GM23338 (cell line): Measurements from ENCODE around the gene TBC1D16. TPM values are rescaled to one million over a fixed set of nuclear protein-coding genes. Genes with fewer than 3 reads are reported as not detected.

Experiments used
- ATAC-seq: fragments of 200-7000 bp; cut with Tn5 transposase; 3 replicates; pipeline ENCODE4 v1.9.1; 2020
- DNase-seq: peaks from one replicate; pipeline ENCODE4 v3.0.0-alpha.2; 2015; ENCODE audit warnings: low spot score
- H2AFZ ChIP-seq: fragments of 200-600 bp; sonication (generic); 2 replicates; pipeline ENCODE4 v1.8.0; 2016; ENCODE audit warnings: antibody characterized with exemption, mild to moderate bottlenecking, moderate library complexity
- H3F3A ChIP-seq: fragments of 200-600 bp; sonication (generic); replicated peaks from 2 replicates; pipeline ENCODE4 v1.8.0; 2017; ENCODE audit warnings: antibody characterized with exemption, mixed run types, low read depth
- H3K27ac ChIP-seq: fragments of 200-600 bp; sonication (generic); 2 replicates; pipeline ENCODE4 v1.6.1; 2016; ENCODE audit warnings: low read depth
- H3K27me3 ChIP-seq: fragments of 200-600 bp; sonication (generic); 2 replicates; pipeline ENCODE4 v1.8.0; 2016; ENCODE audit warnings: mild to moderate bottlenecking, mixed run types, moderate library complexity; ENCODE audit not compliant: insufficient read depth
- H3K36me3 ChIP-seq: fragments of 200-600 bp; sonication (generic); 2 replicates; pipeline ENCODE4 v1.8.0; 2016; ENCODE audit warnings: mild to moderate bottlenecking; ENCODE audit not compliant: insufficient read depth
- H3K4me1 ChIP-seq: fragments of 200-600 bp; sonication (generic); 2 replicates; pipeline ENCODE4 v1.8.0; 2016; ENCODE audit warnings: mild to moderate bottlenecking, moderate library complexity; ENCODE audit not compliant: insufficient read depth
- H3K4me2 ChIP-seq: fragments of 200-600 bp; sonication (generic); 2 replicates; pipeline ENCODE4 v1.7.1; 2017; ENCODE audit warnings: mixed run types
- H3K4me3 ChIP-seq: fragments of 200-600 bp; sonication (generic); 2 replicates; pipeline ENCODE4 v1.6.1; 2016; ENCODE audit warnings: mixed run types
- H3K79me2 ChIP-seq: fragments of 200-600 bp; sonication (generic); replicated peaks from 2 replicates; pipeline ENCODE4 v1.8.0; 2017; ENCODE audit warnings: mild to moderate bottlenecking; ENCODE audit not compliant: insufficient read depth
- H3K9me2 ChIP-seq: fragments of 200-600 bp; sonication (generic); 2 replicates; pipeline ENCODE4 v1.8.0; 2017; ENCODE audit not compliant: insufficient read depth
- H4K20me1 ChIP-seq: fragments of 200-600 bp; sonication (generic); replicated peaks from 2 replicates; pipeline ENCODE4 v1.8.0; 2017; ENCODE audit warnings: mild to moderate bottlenecking; ENCODE audit not compliant: insufficient read depth
- H3K27ac Mint-ChIP-seq: 2 replicates; pipeline ENCODE4 v1.8.0; 2020; ENCODE audit warnings: inconsistent platforms, mild to moderate bottlenecking, moderate library complexity, mixed read lengths
- H3K27me3 Mint-ChIP-seq: 3 replicates; pipeline ENCODE4 v1.8.0; 2022; ENCODE audit warnings: low read depth, mild to moderate bottlenecking, moderate library complexity, mixed read lengths, inconsistent platforms; ENCODE audit not compliant: insufficient read depth, poor library complexity
- H3K36me3 Mint-ChIP-seq: 3 replicates; pipeline ENCODE4 v1.8.0; 2021; ENCODE audit warnings: low read depth, mild to moderate bottlenecking, inconsistent platforms, moderate library complexity, mixed read lengths
- H3K4me1 Mint-ChIP-seq: 3 replicates; pipeline ENCODE4 v1.8.0; 2020; ENCODE audit warnings: mild to moderate bottlenecking, inconsistent platforms, mixed read lengths
- H3K4me3 Mint-ChIP-seq: 3 replicates; pipeline ENCODE4 v1.8.0; 2021; ENCODE audit warnings: moderate library complexity, mild to moderate bottlenecking, inconsistent platforms, mixed read lengths
- H3K9me3 Mint-ChIP-seq: 3 replicates; pipeline ENCODE4 v1.8.0; 2020; ENCODE audit warnings: moderate library complexity, mild to moderate bottlenecking, inconsistent platforms, mixed read lengths
- CREB1 ChIP-seq: fragments of 250-450 bp; sonication (Bioruptor Pico); IDR thresholded peaks from 2 replicates; pipeline ENCODE4 v1.5.0; 2020; ENCODE audit warnings: low read depth, mild to moderate bottlenecking, moderate library complexity
- CTCF ChIP-seq, 2 experiments: fragments of 200-600 bp in 1 of 2; sonication (generic) in 1 of 2; conservative IDR thresholded peaks; 2 replicates each; pipeline versions ENCODE4 v1.5.1 to v1.6.1; 2016 to 2017; ENCODE audit warnings: antibody characterized with exemption in 2 of 2, low read depth in 2 of 2, mild to moderate bottlenecking in 2 of 2, moderate library complexity in 1 of 2
- ETS1 ChIP-seq: IDR thresholded peaks from 2 replicates; pipeline ENCODE4 v1.6.1; 2016; ENCODE audit warnings: antibody characterized with exemption
- EZH2 ChIP-seq: fragments of 200-600 bp; sonication (generic); IDR thresholded peaks from one replicate; pipeline ENCODE4 v1.8.0; 2017; ENCODE audit warnings: antibody characterized with exemption, mild to moderate bottlenecking, low read depth; ENCODE audit not compliant: unreplicated experiment
- EZH2phosphoT487 ChIP-seq: fragments of 200-600 bp; sonication (generic); IDR thresholded peaks from one replicate; pipeline ENCODE4 v1.8.1; 2018; ENCODE audit warnings: antibody characterized with exemption; ENCODE audit not compliant: unreplicated experiment
- JUNB ChIP-seq: IDR thresholded peaks from one replicate; pipeline ENCODE4 v1.6.1; 2016; ENCODE audit warnings: antibody characterized with exemption; ENCODE audit not compliant: unreplicated experiment
- POLR2AphosphoS5 ChIP-seq: IDR thresholded peaks from 2 replicates; pipeline ENCODE4 v1.6.1; 2016; ENCODE audit warnings: antibody characterized with exemption, low read depth
- REST ChIP-seq: IDR thresholded peaks from one replicate; pipeline ENCODE4 v1.6.1; 2018; ENCODE audit warnings: antibody characterized with exemption; ENCODE audit not compliant: unreplicated experiment
- STAT1 ChIP-seq: IDR thresholded peaks from one replicate; pipeline ENCODE4 v1.6.1; 2016; ENCODE audit warnings: antibody characterized with exemption; ENCODE audit not compliant: unreplicated experiment
- polyA plus RNA-seq: library from polyadenylated mRNA; unstranded; fragments of >200 nt; fragmentation: Nextera tagmentation; extraction: Ambion mirVana; gene quantifications from 2 replicates; pipeline ENCODE4 v1.2.1, GENCODE V29; 2016
- total RNA-seq: library from RNA; depleted of rRNA; stranded (reverse); fragments of >200 nt; shearing (Covaris generic); gene quantifications from 2 replicates; pipeline ENCODE4 v1.2.3, GENCODE V29; 2014

Gene TBC1D16
- total and polyA plus RNA-seq, 2 experiments from 2014 or later: 16.7 to 104 TPM

GRCh38 chr17:80028030-80028429 is 7.6 kb downstream of the TBC1D16 start:
- DNase-seq (no peak), ATAC-seq (no peak)
- Histone ChIP-seq H3K4me1 (peaks cover 30% of the 10 kb centered on the region), H4K20me1 (peaks cover 57% of the 10 kb centered on the region), H3K27ac (no peak overlapping the region), H3K27me3 (no peaks in the 10 kb centered on the region), H3K79me2 (peaks cover 96% of the 10 kb centered on the region), H3K4me2 (no peak overlapping the region), H3F3A (peaks cover 2% of the 10 kb centered on the region; the same call in 1 of the 2 replicates), H3K9me2 (no peaks in the 10 kb centered on the region), H3K36me3 (no peaks in the 10 kb centered on the region), H3K4me3 (no peak overlapping the region), H2AFZ (no peak overlapping the region)
- no peaks in the 10 kb centered on the region for H3K9me3 Mint-ChIP-seq
- H3K27me3 Mint-ChIP-seq: no peaks in the 10 kb centered on the region
- TF ChIP-seq CREB1 (no peak), REST (no peak), EZH2 (no peak), EZH2phosphoT487 (no peak), STAT1 (no peak), ETS1 (no peak), CTCF (conservative IDR thresholded peaks at IDR 0.05; ENCODE audit: low read depth in 2 of 2) (no peak), POLR2AphosphoS5 (no peak)
- H3K27ac Mint-ChIP-seq: no peak overlapping the region
- H3K4me1 Mint-ChIP-seq: peaks cover 50% of the 10 kb centered on the region
- H3K36me3 Mint-ChIP-seq: no peaks in the 10 kb centered on the region
- no peak overlapping the region for H3K4me3 Mint-ChIP-seq

GRCh38 chr17:80027043-80027435 is 8.6 kb downstream of the TBC1D16 start:
- peaks cover 21% of the 10 kb centered on the region for H3K4me1 ChIP-seq
- DNase-seq (no peak), ATAC-seq (no peak)
- Mint-ChIP-seq H3K9me3 (no peaks in the 10 kb centered on the region), H3K27ac (no peak overlapping the region), H3K4me1 (peaks cover 40% of the 10 kb centered on the region), H3K4me3 (no peak overlapping the region), H3K36me3 (no peaks in the 10 kb centered on the region), H3K27me3 (no peaks in the 10 kb centered on the region)
- no peak overlapping the region for H3K4me3 ChIP-seq
- no peak overlapping the region for H3K4me2 ChIP-seq
- no peak for TF ChIP-seq JUNB
- no peak for TF ChIP-seq STAT1
- H3K27ac ChIP-seq: peak overlapping the region; percentile 59; the same call in 1 of the 2 replicates
- H3K79me2 ChIP-seq: peaks cover 96% of the 10 kb centered on the region
- H3K36me3 ChIP-seq: no peaks in the 10 kb centered on the region
- H4K20me1 ChIP-seq: peaks cover 54% of the 10 kb centered on the region
- no peaks in the 10 kb centered on the region for H3K27me3 ChIP-seq
- no peak overlapping the region for H2AFZ ChIP-seq
- H3K9me2 ChIP-seq: no peaks in the 10 kb centered on the region
- H3F3A ChIP-seq: peaks cover 2% of the 10 kb centered on the region; the same call in 1 of the 2 replicates
